Endothelial cell of umbilical vein (primary cell): ENCODE measurements around the gene ABLIM2. TPM values are rescaled to one million over a fixed set of nuclear protein-coding genes. Genes with fewer than 3 reads are reported as not detected.

Experiments used
- BruUV-seq: library from RNA; stranded (reverse); fragments of 400-500 nt; replicated peaks from 2 replicates; lab custom pipeline; 2021; lab: Mats Ljungman, UMichigan
- CTCF ChIA-PET: fragments of 300-600, 350-600 bp; sonication (Branson Sonifier 250); formaldehyde crosslinking; loops from one replicate; lab custom pipeline; 2021; ENCODE audit warnings: antibody characterized with exemption, inconsistent platforms; lab: Charles Lee
- POLR2A ChIA-PET: fragments of 300-600, 350-600 bp; sonication (Branson Sonifier 250); formaldehyde crosslinking; loops from one replicate; lab custom pipeline; 2021; ENCODE audit warnings: antibody characterized with exemption, inconsistent platforms; lab: Charles Lee
- DNase-seq: peaks from one replicate; pipeline ENCODE4 v3.0.0-alpha.2; 2011; ENCODE audit warnings: low read depth, low spot score
- FAIRE-seq: peaks from 2 replicates; lab custom pipeline; 2011; peaks lifted over from hg19 to GRCh38; lab: Jason Lieb, UNC
- H2AFZ ChIP-seq: 2 replicates; pipeline ENCODE4 v1.6.0; 2012; ENCODE audit warnings: low read depth, low read length, control low read depth, inconsistent platforms
- H3K27ac ChIP-seq: 2 replicates; pipeline ENCODE4 v1.5.1; 2011; ENCODE audit warnings: low read depth, mild to moderate bottlenecking, control low read depth, low read length, moderate library complexity; ENCODE audit not compliant: insufficient read depth
- H3K27me3 ChIP-seq, 2 experiments: 2 replicates each; pipeline versions ENCODE4 v1.6.0 to v1.6.1; 2011; ENCODE audit warnings: low read length in 2 of 2, mixed read lengths in 1 of 2; ENCODE audit not compliant: control insufficient read depth in 2 of 2, insufficient read depth in 2 of 2
- H3K36me3 ChIP-seq, 2 experiments: 2 replicates in 1 of 2; 3 replicates in 1 of 2; pipeline ENCODE4 v1.5.1; 2011; ENCODE audit warnings: low read length in 2 of 2, mild to moderate bottlenecking in 1 of 2, moderate library complexity in 1 of 2; ENCODE audit not compliant: control insufficient read depth in 2 of 2, insufficient read depth in 2 of 2; ENCODE audit errors: extremely low read depth in 1 of 2
- H3K4me1 ChIP-seq: 3 replicates; pipeline ENCODE4 v1.5.1; 2011; ENCODE audit warnings: mild to moderate bottlenecking, low read length; ENCODE audit not compliant: control insufficient read depth, insufficient read depth; ENCODE audit errors: extremely low read depth
- H3K4me2 ChIP-seq: 2 replicates; pipeline ENCODE4 v1.6.1; 2011; ENCODE audit warnings: low read length, control low read depth, mixed read lengths; ENCODE audit not compliant: insufficient read depth
- H3K4me3 ChIP-seq, 3 experiments: fragments of 200-600 bp in 1 of 3; sonication (generic), shearing (Covaris generic) in 1 of 3; replicated peaks in 1 of 3; 2 replicates each; pipeline ENCODE4 v1.5.1; 2011 to 2016; ENCODE audit warnings: control low read depth in 3 of 3, low read length in 3 of 3, mild to moderate bottlenecking in 2 of 3, inconsistent platforms in 1 of 3, low read depth in 1 of 3, moderate library complexity in 1 of 3; ENCODE audit not compliant: insufficient read depth in 1 of 3
- H3K79me2 ChIP-seq: 2 replicates; pipeline ENCODE4 v1.6.0; 2012; ENCODE audit warnings: low read length, inconsistent platforms; ENCODE audit not compliant: control insufficient read depth, insufficient read depth
- H3K9ac ChIP-seq: replicated peaks from 2 replicates; pipeline ENCODE3; 2011; ENCODE audit warnings: low read length, control low read depth; ENCODE audit not compliant: insufficient read depth; ENCODE audit errors: extremely low read depth
- H3K9me1 ChIP-seq: replicated peaks from 3 replicates; pipeline ENCODE4 v1.6.0; 2011; ENCODE audit warnings: mild to moderate bottlenecking, low read length; ENCODE audit not compliant: control insufficient read depth, insufficient read depth; ENCODE audit errors: extremely low read depth
- H3K9me3 ChIP-seq: replicated peaks from 2 replicates; pipeline ENCODE4 v1.5.1; 2012; ENCODE audit warnings: low read length, inconsistent platforms; ENCODE audit not compliant: control insufficient read depth, insufficient read depth
- H4K20me1 ChIP-seq: replicated peaks from 2 replicates; pipeline ENCODE3; 2011; ENCODE audit warnings: mild to moderate bottlenecking, low read length; ENCODE audit not compliant: control insufficient read depth, insufficient read depth; ENCODE audit errors: extremely low read depth
- CTCF ChIP-seq, 2 donors: IDR thresholded peaks; 1 replicate in 1 of 2; 2 replicates in 1 of 2; pipeline ENCODE4 v1.5.1; 2011; ENCODE audit warnings: low read length in 2 of 2, mild to moderate bottlenecking in 2 of 2, moderate library complexity in 2 of 2, control low read depth in 1 of 2, inconsistent platforms in 1 of 2, low read depth in 1 of 2; ENCODE audit not compliant: insufficient read depth in 1 of 2; ENCODE audit errors: extremely low read depth in 1 of 2
- EZH2 ChIP-seq: IDR thresholded peaks from 2 replicates; pipeline ENCODE4 v1.6.1; 2012; ENCODE audit warnings: borderline replicate concordance, low read depth, mild to moderate bottlenecking, moderate library complexity, low read length, inconsistent platforms; ENCODE audit not compliant: severe bottlenecking
- FOS ChIP-seq: IDR thresholded peaks from 2 replicates; pipeline ENCODE4 v1.6.1; 2011; ENCODE audit warnings: mild to moderate bottlenecking, low read length, moderate library complexity, borderline replicate concordance; ENCODE audit not compliant: insufficient read depth
- GATA2 ChIP-seq: IDR thresholded peaks from 2 replicates; pipeline ENCODE4 v1.7.0; 2011; ENCODE audit warnings: low read depth, mild to moderate bottlenecking, moderate library complexity, mixed read lengths, low read length; ENCODE audit not compliant: insufficient read length, insufficient read depth
- JUN ChIP-seq: IDR thresholded peaks from 2 replicates; pipeline ENCODE4 v1.6.1; 2011; ENCODE audit warnings: borderline replicate concordance, low read depth; ENCODE audit not compliant: insufficient read length, insufficient read depth
- MAX ChIP-seq: IDR thresholded peaks from 2 replicates; pipeline ENCODE4 v1.6.1; 2011; ENCODE audit not compliant: insufficient read depth, insufficient read length
- MYC ChIP-seq: IDR thresholded peaks from one replicate; pipeline ENCODE4 v1.6.1; 2011; ENCODE audit warnings: mild to moderate bottlenecking, low read depth, low read length
- POLR2A ChIP-seq: IDR thresholded peaks from 2 replicates; pipeline ENCODE4 v1.6.1; 2012; ENCODE audit warnings: low read depth, mild to moderate bottlenecking, control low read depth, low read length
- POLR2AphosphoS5 ChIP-seq: IDR thresholded peaks from 2 replicates; pipeline ENCODE4 v1.6.1; 2012; ENCODE audit warnings: low read depth, mild to moderate bottlenecking, control low read depth, low read length, moderate library complexity; ENCODE audit not compliant: insufficient read depth
- dilution Hi-C: fragments of 300-500 bp; cut with MboI; formaldehyde crosslinking; loops from one replicate; pipeline ENCODE4 v1.15.0; 2019; ENCODE audit warnings: low sequenced_read_pairs; ENCODE audit not compliant: extremely low pct_ligation_motif_present
- intact Hi-C: fragments of 100-400 bp; cut with micrococcal nuclease; formaldehyde crosslinking; loops from one replicate; pipeline ENCODE4 v1.10.0; 2022
- polyA plus RNA-seq, 4 experiments: library from polyadenylated mRNA; depleted of rRNA in 3 of 4; stranded (reverse) in 3 of 4; unstranded in 1 of 4; fragments of >200 nt; gene quantifications; 2 replicates each; pipeline versions ENCODE4 v1.2.1 to v1.2.3, GENCODE V29; 2011 to 2012; ENCODE audit warnings: missing spikeins in 1 of 4
- total RNA-seq: library from RNA; stranded (reverse); gene quantifications from 2 replicates; pipeline ENCODE4 v1.2.3, GENCODE V29; 2021

ABLIM2 gene
- total and polyA plus RNA-seq, 2 donors (not counting 3 experiments of a cell fraction or from before 2014, with no cell fraction given) = 0.28 to 0.66 TPM

DNA sequence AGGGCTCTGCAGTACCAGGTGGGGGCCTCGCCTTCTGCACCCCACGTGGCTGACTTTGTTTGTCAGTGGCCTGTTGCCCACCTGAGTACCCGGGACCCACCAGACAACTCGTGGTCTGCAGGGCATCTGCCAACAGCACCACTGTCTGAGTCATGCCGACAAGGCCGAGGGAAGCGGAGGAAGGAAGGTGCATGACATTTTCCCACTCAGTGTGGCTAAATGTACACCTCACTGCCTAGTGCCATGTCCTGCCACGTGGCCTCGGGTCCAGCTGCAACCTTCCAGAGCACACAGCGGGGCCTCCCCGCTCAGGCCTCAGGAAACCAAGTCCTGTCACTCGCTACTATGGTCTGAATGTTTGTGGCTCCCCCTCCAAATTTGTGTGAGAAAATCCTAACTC, 22.1 kb downstream of the ABLIM2 start:
- dilution Hi-C loops (no loop called here), intact Hi-C loops (no loop called here)
- Histone ChIP-seq H3K4me1 (no peaks in the 10 kb centered on the region), H3K9ac (no peak overlapping the region), H3K9me1 (no peaks in the 10 kb centered on the region), H3K9me3 (no peaks in the 10 kb centered on the region), H2AFZ (no peak overlapping the region), H4K20me1 (no peaks in the 10 kb centered on the region), H3K79me2 (no peaks in the 10 kb centered on the region), H3K36me3 (no peaks in the 10 kb centered on the region), H3K4me3 (no peak overlapping the region), H3K27me3 (no peaks in the 10 kb centered on the region), H3K4me2 (no peak overlapping the region), H3K27ac (no peak overlapping the region)
- TF ChIP-seq JUN (no peak), CTCF (IDR thresholded peaks at IDR 0.05; ENCODE audit: extremely low read depth in 1 of 2, insufficient read depth in 1 of 2, low read depth in 1 of 2, low read length in 2 of 2) (no peak), POLR2A (no peak), MAX (no peak), POLR2AphosphoS5 (no peak), MYC (no peak), EZH2 (no peak), FOS (no peak), GATA2 (no peak)
- BruUV-seq = no TSS peak
- ChIA-PET POLR2A (no interaction called here), CTCF (no interaction called here)
- DNase-seq (no peak), FAIRE-seq (no peak)
